ENCODE measurements around the gene SP140.

SP140 gene

GRCh38 chr2:230225486-230225885 is at the start of gene SP140:
TSS of gene SP140 (plus strand) at chr2:230225736. CDS start at chr2:230225845, 109 bp downstream.
- peak; percentile 89 to 90 (median 89) for DNase-seq

GRCh38 chr2:230176996-230177395 is 48.5 kb upstream of the SP140 start:
- no peak for DNase-seq

DNA sequence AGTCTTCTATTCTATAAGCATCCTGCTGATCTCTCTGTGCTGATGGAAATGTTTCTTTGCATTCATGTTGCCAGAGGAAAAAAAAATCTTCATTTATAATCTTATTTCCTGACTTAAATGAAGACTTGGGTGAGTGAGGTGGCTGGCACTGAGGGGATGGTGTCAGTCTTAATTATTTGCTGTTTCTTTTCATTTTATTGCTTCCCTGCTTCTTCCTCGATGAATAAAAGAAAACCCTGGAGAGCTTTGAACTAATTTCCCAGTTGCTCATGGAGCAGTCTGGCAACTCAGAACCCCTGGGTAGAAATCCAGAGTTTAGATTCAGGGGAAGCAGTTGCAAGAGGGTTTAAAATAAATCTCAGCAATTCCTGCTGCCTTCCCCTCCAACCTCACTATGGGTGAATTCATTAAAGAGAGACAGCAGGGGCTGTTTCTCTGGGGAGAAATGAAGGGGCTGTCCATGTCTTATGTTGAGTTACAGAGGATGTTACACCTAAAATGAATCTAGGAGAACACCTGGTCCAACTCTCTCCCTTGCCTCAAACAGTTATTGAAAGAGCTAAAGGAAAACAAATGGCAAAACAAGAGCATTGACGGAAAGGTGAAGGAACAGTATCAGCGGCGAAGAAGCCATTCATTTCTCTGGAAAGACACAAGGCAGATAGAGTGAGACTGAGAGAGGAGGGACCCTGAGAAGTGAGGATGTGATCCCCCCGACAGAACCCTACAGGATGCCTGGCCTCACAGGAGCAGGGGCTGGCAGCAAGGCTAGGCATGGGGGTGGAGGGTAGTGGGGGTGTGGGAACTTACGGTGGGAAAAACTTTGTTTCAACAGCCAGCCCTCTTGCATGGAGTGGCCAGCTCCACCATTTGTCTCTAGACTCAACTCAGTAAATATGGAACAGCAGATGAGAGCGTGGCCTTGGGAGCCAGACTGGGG is 46.7 kb upstream of the SP140 start:
- DNase-seq, result no peak

DNA sequence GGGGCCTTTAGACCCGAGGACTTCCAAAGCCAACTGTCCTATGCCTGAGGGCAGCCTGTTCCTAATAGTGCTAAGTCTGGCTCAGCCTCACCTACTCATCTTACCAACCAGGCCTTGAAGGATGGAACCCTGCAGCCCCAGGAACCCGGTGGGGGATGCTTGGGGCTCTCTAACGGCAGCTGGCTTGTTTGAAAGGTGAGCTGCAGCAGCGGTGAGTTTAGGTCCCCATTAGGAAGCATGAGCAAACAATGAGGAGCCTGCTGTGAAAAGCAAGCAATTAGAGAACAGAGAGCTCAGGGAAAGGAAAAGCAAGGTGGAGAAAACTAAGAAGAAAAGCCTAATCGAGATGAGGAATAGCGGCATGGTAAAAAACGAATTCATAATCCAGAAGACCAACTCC is 45.6 kb upstream of the SP140 start:
- DNase-seq, result no peak

DNA sequence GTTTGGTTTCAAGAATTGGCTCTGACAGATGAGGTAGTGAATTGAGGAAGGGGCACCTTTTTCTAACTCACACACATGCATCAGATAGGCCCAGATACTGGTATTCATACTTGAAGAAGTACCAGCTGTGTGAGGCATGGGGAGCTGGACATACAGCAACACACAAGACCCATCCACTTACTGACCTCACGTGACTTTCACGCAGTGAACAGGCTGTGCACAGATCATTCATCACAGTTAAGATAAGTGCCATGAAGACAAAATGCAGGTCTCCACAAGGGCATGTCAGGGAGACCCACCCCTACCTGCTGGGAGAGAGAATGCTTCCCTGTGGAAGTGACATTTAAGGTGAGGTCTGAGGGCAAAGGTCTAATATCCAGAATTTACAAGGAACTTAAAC is 44.3 kb upstream of the SP140 start:
- DNase-seq, result no peak

- DNase-seq, result no peak
Observed at GRCh38 chr2:230184727-230185578, 40.6 kb upstream of the SP140 start.

DNA sequence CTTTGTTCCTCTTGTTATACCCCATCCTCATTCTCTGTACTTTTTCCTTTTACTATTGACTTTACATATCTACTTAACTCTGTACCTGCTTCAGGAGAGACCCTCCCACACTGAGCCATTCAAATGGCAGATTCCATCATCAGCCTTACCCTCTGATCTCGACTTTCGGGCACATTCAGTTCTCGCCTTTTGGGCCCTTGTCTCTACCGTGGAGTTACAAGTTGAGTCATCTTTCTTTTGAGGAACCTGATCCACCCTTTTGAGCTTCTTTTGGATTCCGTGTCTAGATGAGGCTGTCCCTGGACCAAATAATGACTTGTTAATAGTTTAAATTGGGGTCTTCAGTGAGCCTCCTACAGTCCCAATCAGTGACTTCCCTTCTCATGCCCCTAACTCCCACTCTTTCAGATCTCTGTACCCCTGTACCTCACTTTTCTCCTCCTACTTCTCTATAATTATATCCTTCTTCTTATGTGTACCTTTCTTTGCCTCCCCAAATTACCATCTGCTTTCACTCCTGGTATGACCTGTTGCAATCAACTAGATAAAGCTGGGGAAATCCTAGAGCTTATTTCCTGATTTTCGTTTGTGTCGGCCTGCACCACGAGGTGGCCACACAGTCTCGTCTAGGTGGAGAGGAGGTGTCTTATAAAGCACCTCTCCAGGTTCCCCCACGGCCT is 23.0 kb upstream of the SP140 start:
- DNase-seq, result no peak

GRCh38 chr2:230203110-230203676 is 22.3 kb upstream of the SP140 start:
- DNase-seq, result no peak

DNA sequence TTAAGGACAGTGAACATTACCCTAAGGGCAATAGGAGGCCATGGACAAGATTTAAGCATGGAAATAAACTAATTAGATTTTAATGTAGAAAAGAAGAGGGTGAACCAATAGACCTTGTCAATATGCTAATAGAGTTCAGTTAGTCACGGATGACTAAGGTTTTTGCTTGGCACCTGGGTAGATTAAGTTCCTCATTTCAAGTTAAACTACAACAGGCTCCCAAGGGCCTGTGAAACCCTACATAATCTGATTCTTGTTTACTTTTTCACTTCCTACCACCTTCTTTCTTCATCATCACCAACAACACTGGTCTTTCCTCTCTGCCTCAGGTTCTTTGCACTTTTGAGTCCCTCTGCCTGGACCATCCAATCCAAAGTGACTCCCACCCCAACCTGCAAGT is 20.5 kb upstream of the SP140 start:
- no peak for DNase-seq

- no peak for DNase-seq
Observed at GRCh38 chr2:230205721-230206120, 19.8 kb upstream of the SP140 start.

GRCh38 chr2:230208576-230208975 is 17.0 kb upstream of the SP140 start:
- DNase-seq, result no peak

DNA sequence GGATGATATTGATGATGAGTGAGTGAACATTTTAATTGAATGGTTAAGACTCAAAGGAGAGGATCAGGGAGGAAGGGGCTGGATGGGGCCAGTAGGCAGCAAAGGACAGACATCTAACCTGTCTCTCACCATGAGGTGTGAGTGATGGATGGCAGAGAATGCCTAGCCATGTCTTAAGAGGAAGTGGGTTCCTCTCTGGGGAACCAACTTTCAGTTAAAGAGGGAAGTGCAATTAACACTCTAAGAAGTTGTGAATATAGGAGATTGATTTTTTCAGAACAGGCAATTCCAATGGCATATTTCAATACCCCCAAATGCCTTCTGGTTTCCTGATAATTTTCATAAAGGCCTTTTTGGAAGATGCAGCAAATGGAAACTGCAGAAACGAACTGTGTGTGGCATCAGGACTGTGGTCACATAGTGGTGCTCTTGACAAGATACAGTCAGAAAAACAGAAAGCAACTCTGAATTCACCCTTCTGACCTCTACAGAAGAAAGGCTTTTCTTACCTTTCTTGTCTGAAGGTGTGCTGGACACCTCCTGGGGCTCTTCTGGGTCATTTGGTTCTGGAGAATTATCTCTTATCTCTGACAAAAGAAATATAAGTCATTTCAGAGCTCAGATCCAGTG is 16.0 kb upstream of the SP140 start:
- DNase-seq, result peak; percentile 39 to 55 (median 51)

GRCh38 chr2:230216489-230216888 is 9.0 kb upstream of the SP140 start:
- DNase-seq, result no peak

GRCh38 chr2:230217424-230217823 is 8.1 kb upstream of the SP140 start:
- no peak for DNase-seq

DNA sequence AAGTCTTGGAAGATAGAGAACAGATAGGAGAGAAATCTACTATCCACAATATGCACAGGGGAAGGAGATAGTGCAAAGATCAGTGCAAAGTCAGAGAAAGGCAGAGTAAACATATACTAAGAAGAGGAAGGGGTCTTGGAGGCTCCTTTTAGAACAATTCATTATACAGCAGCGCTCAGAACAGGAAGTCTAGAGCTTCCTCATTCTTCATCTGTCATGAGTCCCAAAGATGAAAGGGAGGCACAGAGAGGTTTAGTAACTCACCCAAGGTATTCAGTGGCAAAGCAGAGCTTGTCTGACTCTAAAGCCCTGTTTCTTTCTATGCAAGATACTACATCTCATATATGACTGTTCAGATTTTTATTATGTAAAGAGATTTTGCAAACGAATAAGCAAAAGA is 7.1 kb upstream of the SP140 start:
- DNase-seq, result peak; percentile 55 to 76 (median 73)

DNA sequence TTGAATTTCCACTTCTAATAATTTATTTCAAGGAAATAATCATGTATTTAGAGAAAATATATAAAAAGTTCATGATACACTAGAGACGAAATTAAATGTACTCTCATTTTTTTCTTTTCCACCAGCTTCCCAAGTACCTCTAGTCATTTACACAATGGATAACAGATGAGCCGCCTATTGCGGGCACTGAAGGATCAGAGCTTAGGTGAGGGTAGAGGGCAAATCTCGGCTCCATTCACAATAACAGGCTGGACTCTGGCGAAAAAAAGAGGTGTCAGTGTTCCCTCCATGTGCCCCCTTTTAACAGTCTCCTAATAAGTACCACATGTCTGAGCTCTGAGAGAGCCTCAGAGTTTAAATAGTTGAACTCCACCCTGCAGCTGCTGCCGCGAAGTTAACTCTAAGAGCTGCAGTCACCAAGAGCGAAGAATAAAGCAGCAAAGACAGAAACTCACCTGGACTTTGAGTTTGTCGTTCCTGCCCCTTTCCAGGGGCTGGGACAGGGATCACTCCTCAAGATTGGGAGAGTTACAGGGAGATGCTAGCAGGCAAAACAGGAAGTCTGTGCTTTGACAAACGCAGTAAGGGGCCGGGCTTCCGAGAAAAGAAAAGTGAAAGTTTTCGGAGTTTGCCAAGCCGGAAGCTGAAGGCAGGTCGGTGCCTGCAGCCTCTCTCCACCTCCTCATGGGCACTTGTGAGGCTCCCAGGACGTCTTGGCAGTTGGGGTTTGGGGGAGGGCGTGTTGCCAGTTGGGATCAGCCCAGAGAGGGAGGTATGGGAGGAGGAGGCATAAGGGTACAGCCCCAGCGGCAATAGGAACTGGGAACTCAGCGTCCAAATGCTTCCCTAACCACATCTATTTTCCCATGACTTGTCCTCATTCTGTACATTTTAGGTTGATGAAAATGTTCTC is 5.9 kb upstream of the SP140 start, which contains the start of gene SP110:
TSS of gene SP110 (minus strand) at position 566 of the 913 bp plus-strand sequence. CDS start 3,057 bp downstream, outside the sequence.
- peak; percentile 95 to 96 (median 96) for DNase-seq

DNA sequence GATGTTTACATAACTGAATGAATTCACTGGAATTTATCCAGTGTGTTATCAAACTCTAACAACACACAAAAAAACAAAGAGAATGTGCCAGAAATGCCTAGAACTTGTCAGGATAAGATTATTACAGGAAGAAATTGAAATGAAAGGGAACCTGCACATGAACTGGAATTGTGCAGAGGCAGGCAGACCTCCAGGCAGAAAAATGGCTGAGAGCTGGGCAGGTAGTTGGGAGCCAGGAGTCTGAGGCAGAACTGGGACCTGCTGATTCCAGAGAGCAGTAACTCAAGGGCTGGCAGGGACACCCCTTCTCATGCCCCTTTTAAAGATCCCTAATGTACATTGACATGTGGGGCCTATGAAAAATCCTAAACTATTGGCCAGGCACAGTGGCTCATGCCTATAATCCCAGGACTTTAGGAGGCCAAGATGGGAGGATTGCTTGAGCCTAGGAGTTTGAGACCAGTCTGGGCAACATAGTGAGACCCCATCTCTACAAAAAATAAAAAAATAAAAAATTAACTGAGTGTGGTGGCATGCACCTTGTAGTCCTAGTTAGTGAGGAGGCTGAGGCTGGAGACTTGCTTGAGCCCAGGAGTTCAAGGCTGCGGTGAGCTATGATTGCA is 5.1 kb upstream of the SP140 start:
- no peak for DNase-seq

DNA sequence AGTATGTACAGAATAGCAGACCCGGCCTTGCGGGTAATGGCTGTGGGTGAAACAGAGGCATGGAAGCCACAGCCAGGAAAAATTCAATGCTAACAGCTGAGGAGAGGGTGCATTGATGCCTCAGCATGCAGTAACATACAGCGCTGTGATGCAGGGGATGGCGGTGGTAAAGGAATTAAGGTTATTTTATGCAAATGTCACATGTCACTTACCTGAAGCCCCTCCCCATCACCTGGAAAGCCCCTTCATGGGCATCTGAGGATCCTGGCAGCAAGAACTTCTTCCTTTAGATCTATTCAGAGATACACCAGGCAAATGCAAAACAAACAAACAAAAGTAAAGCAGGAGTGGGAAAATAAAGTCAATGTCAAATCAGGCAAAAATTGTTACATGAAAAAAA is 4.0 kb upstream of the SP140 start:
- no peak for DNase-seq

- DNase-seq, result peak in 2 of 3 donors; percentile 27 to 48
Observed at GRCh38 chr2:230222829-230223228, 2.7 kb upstream of the SP140 start.

- peak; percentile 38 to 65 (median 55) for DNase-seq
Observed at GRCh38 chr2:230224458-230224857, 1.1 kb upstream of the SP140 start.

Data from suppressor macrophage treated with lipopolysaccharide for 1 hour (primary cell).